H9 (cell line): ENCODE data around the gene ZNF142. TPM values are rescaled to one million over a fixed set of nuclear protein-coding genes. Genes with fewer than 3 reads are reported as not detected.
A peak's percentile ranks its signal among the peaks of the same experiment; 100 is the strongest.

Source experiments
- DNase-seq: peaks from one replicate; pipeline ENCODE4 v3.0.0-alpha.2; 2017
- H2AFZ ChIP-seq: one replicate; pipeline ENCODE4 v1.6.1; 2013; ENCODE audit warnings: mild to moderate bottlenecking, low read length, control low read depth, moderate library complexity
- H2AK5ac ChIP-seq: 2 replicates; pipeline ENCODE4 v1.6.1; 2013; ENCODE audit warnings: low read length, control low read depth, mixed read lengths; ENCODE audit not compliant: insufficient read length
- H2BK120ac ChIP-seq: one replicate; pipeline ENCODE4 v1.6.1; 2013; ENCODE audit warnings: low read depth, mild to moderate bottlenecking, low read length, control low read depth, inconsistent platforms; ENCODE audit not compliant: poor library complexity, severe bottlenecking
- H2BK12ac ChIP-seq: 2 replicates; pipeline ENCODE4 v1.6.1; 2013; ENCODE audit warnings: low read length, control low read depth, mixed read lengths, low read depth; ENCODE audit not compliant: insufficient read length
- H2BK15ac ChIP-seq: 2 replicates; pipeline ENCODE4 v1.6.1; 2013; ENCODE audit warnings: low read depth, low read length, control low read depth
- H2BK20ac ChIP-seq: one replicate; pipeline ENCODE4 v1.6.1; 2013; ENCODE audit warnings: low read depth, mild to moderate bottlenecking, low read length, control low read depth, inconsistent platforms; ENCODE audit not compliant: poor library complexity, severe bottlenecking
- H2BK5ac ChIP-seq: 2 replicates; pipeline ENCODE4 v1.6.1; 2013; ENCODE audit warnings: low read length, control low read depth, mixed read lengths; ENCODE audit not compliant: insufficient read length
- H3K14ac ChIP-seq: 2 replicates; pipeline ENCODE4 v1.6.1; 2013; ENCODE audit warnings: low read length, control low read depth; ENCODE audit not compliant: insufficient read depth
- H3K18ac ChIP-seq: 2 replicates; pipeline ENCODE4 v1.6.1; 2013; ENCODE audit warnings: low read depth, mild to moderate bottlenecking, mixed read lengths, low read length, control low read depth; ENCODE audit not compliant: insufficient read length
- H3K23ac ChIP-seq: 2 replicates; pipeline ENCODE4 v1.6.1; 2013; ENCODE audit warnings: low read length, control low read depth, mixed read lengths, low read depth; ENCODE audit not compliant: insufficient read length
- H3K23me2 ChIP-seq: 2 replicates; pipeline ENCODE4 v1.6.1; 2013; ENCODE audit warnings: low read depth, mild to moderate bottlenecking, mixed read lengths, low read length, control low read depth; ENCODE audit not compliant: insufficient read length, poor library complexity, severe bottlenecking
- H3K27ac ChIP-seq: 2 replicates; pipeline ENCODE4 v1.5.1; 2013; ENCODE audit warnings: low read length, control low read depth, mixed read lengths, low read depth; ENCODE audit not compliant: insufficient read length
- H3K27me3 ChIP-seq: 2 replicates; pipeline ENCODE4 v1.6.1; 2013; ENCODE audit warnings: low read length, control low read depth, inconsistent platforms; ENCODE audit not compliant: insufficient read depth
- H3K4ac ChIP-seq: 2 replicates; pipeline ENCODE4 v1.6.1; 2013; ENCODE audit warnings: low read depth, mild to moderate bottlenecking, control low read depth, inconsistent platforms, low read length, moderate library complexity
- H3K4me1 ChIP-seq: 2 replicates; pipeline ENCODE4 v1.6.1; 2013; ENCODE audit warnings: low read length, control low read depth, inconsistent platforms; ENCODE audit not compliant: insufficient read depth
- H3K4me2 ChIP-seq: 2 replicates; pipeline ENCODE4 v1.6.1; 2013; ENCODE audit warnings: low read length, control low read depth, mixed read lengths; ENCODE audit not compliant: insufficient read length, insufficient read depth
- H3K56ac ChIP-seq: 2 replicates; pipeline ENCODE4 v1.6.1; 2013; ENCODE audit warnings: low read depth, mild to moderate bottlenecking, mixed read lengths, low read length, control low read depth; ENCODE audit not compliant: insufficient read length
- H3K79me1 ChIP-seq: 2 replicates; pipeline ENCODE4 v1.6.1; 2013; ENCODE audit warnings: low read depth, mild to moderate bottlenecking, moderate library complexity, low read length, control low read depth, inconsistent platforms; ENCODE audit not compliant: insufficient read depth, poor library complexity, severe bottlenecking
- H3K79me2 ChIP-seq: 2 replicates; pipeline ENCODE4 v1.6.1; 2013; ENCODE audit warnings: low read length, control low read depth, inconsistent platforms; ENCODE audit not compliant: insufficient read depth
- H3K9ac ChIP-seq: 2 replicates; pipeline ENCODE4 v1.6.1; 2013; ENCODE audit warnings: low read length, control low read depth, mixed read lengths; ENCODE audit not compliant: insufficient read length; ENCODE audit errors: extremely low read depth
- H3K9me3 ChIP-seq: one replicate; pipeline ENCODE4 v1.6.1; 2013; ENCODE audit warnings: low read depth, low read length, inconsistent platforms; ENCODE audit not compliant: control insufficient read depth
- H3T11ph ChIP-seq: one replicate; pipeline ENCODE4 v1.6.1; 2013; ENCODE audit warnings: mild to moderate bottlenecking, low read length, control low read depth, inconsistent platforms
- H4K20me1 ChIP-seq: one replicate; pipeline ENCODE4 v1.6.1; 2013; ENCODE audit not compliant: control insufficient read depth, insufficient read length, insufficient read depth
- H4K5ac ChIP-seq: 2 replicates; pipeline ENCODE4 v1.6.1; 2013; ENCODE audit warnings: low read depth, mild to moderate bottlenecking, mixed read lengths, low read length, control low read depth; ENCODE audit not compliant: insufficient read length
- H4K8ac ChIP-seq: replicated peaks from 2 replicates; pipeline ENCODE4 v1.6.1; 2013; ENCODE audit warnings: low read length, control low read depth, mixed read lengths, low read depth; ENCODE audit not compliant: insufficient read length
- H4K91ac ChIP-seq: 2 replicates; pipeline ENCODE4 v1.6.1; 2013; ENCODE audit warnings: low read depth, mild to moderate bottlenecking, moderate library complexity, mixed read lengths, low read length, control low read depth; ENCODE audit not compliant: insufficient read length
- H3K27ac Mint-ChIP-seq, 3 experiments: 2 replicates in 2 of 3; 3 replicates in 1 of 3; pipeline ENCODE4 v1.8.0; 2020 to 2021; ENCODE audit warnings: mixed read lengths in 3 of 3, mild to moderate bottlenecking in 1 of 3, moderate library complexity in 1 of 3
- H3K27me3 Mint-ChIP-seq: 2 replicates; pipeline ENCODE4 v1.8.0; 2021; ENCODE audit warnings: low read depth, mild to moderate bottlenecking, moderate library complexity, mixed read lengths
- H3K36me3 Mint-ChIP-seq, 3 experiments: 2 replicates in 2 of 3; 3 replicates in 1 of 3; pipeline ENCODE4 v1.8.0; 2020 to 2021; ENCODE audit warnings: low read depth in 3 of 3, mixed read lengths in 3 of 3; ENCODE audit not compliant: insufficient read depth in 1 of 3
- H3K4me1 Mint-ChIP-seq, 2 experiments: 2 replicates each; pipeline ENCODE4 v1.8.0; 2020; ENCODE audit warnings: mixed read lengths in 2 of 2
- H3K4me3 Mint-ChIP-seq, 2 experiments: 2 replicates in 1 of 2; 3 replicates in 1 of 2; pipeline ENCODE4 v1.8.0; 2020 to 2021; ENCODE audit warnings: mild to moderate bottlenecking in 2 of 2, mixed read lengths in 2 of 2, moderate library complexity in 1 of 2
- H3K9me3 Mint-ChIP-seq, 2 experiments: 2 replicates in 1 of 2; 3 replicates in 1 of 2; pipeline ENCODE4 v1.8.0; 2020; ENCODE audit warnings: mild to moderate bottlenecking in 2 of 2, mixed read lengths in 2 of 2, moderate library complexity in 1 of 2
- CTCF ChIP-seq: fragments of 200-600 bp; sonication (generic); conservative IDR thresholded peaks from 3 replicates; pipeline ENCODE4 v1.8.0; 2021; ENCODE audit warnings: antibody characterized with exemption, mild to moderate bottlenecking
- WGBS: extraction: QIAGEN DNeasy Blood & Tissue Kit; methylation state at CpG from one replicate; pipeline ENCODE4 v1.1.7; 2013; ENCODE audit warnings: missing lambda C conversion rate, low lambda C conversion rate, mixed read lengths; ENCODE audit not compliant: insufficient read length; ENCODE audit errors: extremely low coverage; 5-methylcytosine and 5-hydroxymethylcytosine counted together
- total RNA-seq: library from RNA; stranded (reverse); gene quantifications from 2 replicates; pipeline ENCODE4 v1.2.1, GENCODE V29; 2021

The ZNF142 gene
- total RNA-seq, 1 experiment from 2014 or later, result 43.4 TPM

GRCh38 chr2:218615868-218616315, 43.5 kb downstream of the ZNF142 start:
- Histone ChIP-seq H3K79me1 (no peaks in the 10 kb centered on the region), H3K23ac (no peak overlapping the region), H3T11ph (no peak overlapping the region), H3K4me2 (no peak overlapping the region), H3K23me2 (no peaks in the 10 kb centered on the region), H3K56ac (no peak overlapping the region), H4K8ac (no peak overlapping the region), H3K9ac (no peak overlapping the region), H3K27me3 (no peaks in the 10 kb centered on the region), H4K20me1 (no peaks in the 10 kb centered on the region), H2BK20ac (no peak overlapping the region), H3K4ac (no peak overlapping the region), H2BK120ac (no peak overlapping the region), H3K79me2 (no peaks in the 10 kb centered on the region), H3K27ac (no peak overlapping the region), H3K18ac (no peak overlapping the region), H3K9me3 (no peaks in the 10 kb centered on the region), H2BK15ac (no peak overlapping the region), H2AK5ac (no peak overlapping the region), H2BK5ac (no peak overlapping the region), H2AFZ (no peak overlapping the region), H3K4me1 (no peaks in the 10 kb centered on the region), H4K91ac (no peak overlapping the region), H4K5ac (no peak overlapping the region), H2BK12ac (no peak overlapping the region), H3K14ac (peak overlapping the region; percentile 29; the same call in 1 of the 2 replicates)
- no CpG with 5 or more reads among the region's 6 CpGs for WGBS
- Mint-ChIP-seq H3K4me3 (no peak overlapping the region), H3K27me3 (no peaks in the 10 kb centered on the region; the same call in 1 of the 2 replicates), H3K27ac (no peak overlapping the region; a peak in 1 of 7 replicates), H3K4me1 (no peaks in the 10 kb centered on the region), H3K36me3 (no peaks in the 10 kb centered on the region; a peak in 1 of 7 replicates), H3K9me3 (no peaks in the 10 kb centered on the region)
- TF ChIP-seq CTCF, result no peak
- no peak for DNase-seq
